ENCODE data around the gene GOPC. TPM values are rescaled to one million over a fixed set of nuclear protein-coding genes. Genes with fewer than 3 reads are reported as not detected.

GOPC gene
- total and polyA plus RNA-seq, 2 of the 13 experiments (the other 11 are each of a cell fraction or from before 2014, with no cell fraction given) = 20.9 to 41.5 TPM

- POLR2A ChIA-PET = interaction anchor here (0.8 kb wide), 1 partner anchor 42 kb away, joined by 3 read pairs; the partner anchor contains the start of gene DCBLD1
- H3K9ac ChIP-seq (ENCODE audit: insufficient read depth, low read depth, low read length) = no peak overlapping the region
- intact Hi-C loops (cut with micrococcal nuclease; ENCODE audit: unreplicated experiment) (no loop called here), in situ Hi-C loops (cut with HindIII; ENCODE audit: extremely low pct_ligation_motif_present, low pct_unique_long_range_greater_than_20kb) (no loop called here)
- no peaks in the 10 kb centered on the region for H3K9me3 ChIP-seq (ENCODE audit: low read length)
- no peak for FAIRE-seq
- no peaks in the 10 kb centered on the region for H3K4me1 ChIP-seq (ENCODE audit: insufficient read depth, low read length)
- DNase-seq (ENCODE audit: low spot score) = no peak
- no TSS peak for BruUV-seq (replicated peaks)
- H3K27ac ChIP-seq (ENCODE audit: extremely low read length, insufficient read depth, low read length) = no peak overlapping the region
- H3K4me3 ChIP-seq (replicated peaks in 1 of 3; ENCODE audit: insufficient read depth in 1 of 3, low read depth in 2 of 3, low read length in 3 of 3) = no peak overlapping the region
- WGBS (ENCODE audit: low lambda C conversion rate) = 98% methylated on average over 2 of the region's 2 CpGs
- peaks cover 5 to 35% of the 10 kb centered on the region in 2 experiments for H3K36me3 ChIP-seq (replicated peaks in 1 of 2; ENCODE audit: control insufficient read depth in 1 of 2, insufficient read depth in 2 of 2, low read length in 2 of 2)
- H3K27me3 ChIP-seq (ENCODE audit: control insufficient read depth in 1 of 2, insufficient read depth in 2 of 2, low read length in 2 of 2) = no peaks in the 10 kb centered on the region
- H3K79me2 ChIP-seq (ENCODE audit: insufficient read depth, low read length) = no peaks in the 10 kb centered on the region
- CTCF ChIA-PET (ENCODE audit: low intra/inter-chr PET ratio, low total read pairs) = no interaction called here
- H2AFZ ChIP-seq (ENCODE audit: low read length) = no peak overlapping the region
- ATAC-seq = no peak
- no peak overlapping the region for H3K4me2 ChIP-seq (ENCODE audit: low read depth, low read length)
- no peaks in the 10 kb centered on the region for H4K20me1 ChIP-seq (ENCODE audit: insufficient read depth, low read length)
- no peak for TF ChIP-seq UBTF (CRISPR knock-in tag; IDR thresholded peaks at IDR 0.05)
- TF ChIP-seq ARID4A (CRISPR knock-in tag; IDR thresholded peaks at IDR 0.05; ENCODE audit: borderline replicate concordance) = no peak
- no peak for TF ChIP-seq ZNF281 (CRISPR knock-in tag; IDR thresholded peaks at IDR 0.05; ENCODE audit: borderline replicate concordance)
- no peak for TF ChIP-seq ZBTB44 (CRISPR knock-in tag; IDR thresholded peaks at IDR 0.05)
- no peak for TF ChIP-seq KDM5B (CRISPR knock-in tag; IDR thresholded peaks at IDR 0.05; ENCODE audit: borderline replicate concordance)
- no peak for TF ChIP-seq HHEX (CRISPR knock-in tag; IDR thresholded peaks at IDR 0.05)
- no peak for TF ChIP-seq AFF4 (CRISPR knock-in tag; IDR thresholded peaks at IDR 0.05)
Measured at GRCh38 chr6:117525607-117526006, 76.7 kb downstream of the GOPC start.
